ENCODE data around the gene VTI1B.
"Not testable (repeated sequence)": the region's sequence is repeated elsewhere in the genome, so short reads cannot be mapped to it uniquely, and the experiment has no call there.

Gene VTI1B

GRCh38 chr14:67627519-67627918, 46.9 kb downstream of the VTI1B start:
- no peak for DNase-seq (ENCODE audit: low spot score)

GRCh38 chr14:67626131-67626530, 48.3 kb downstream of the VTI1B start:
- not testable (repeated sequence) for DNase-seq (ENCODE audit: low spot score)

GRCh38 chr14:67623114-67623513, 51.3 kb downstream of the VTI1B start:
- no peak for DNase-seq (ENCODE audit: low spot score)

- DNase-seq (ENCODE audit: low spot score), result peak; percentile 76
These were observed 51.8 kb downstream of the VTI1B start for GRCh38 chr14:67622675-67623074.

GRCh38 chr14:67620217-67620785, 54.1 kb downstream of the VTI1B start:
- no peak for DNase-seq (ENCODE audit: low spot score)

GRCh38 chr14:67619446-67620216, 54.8 kb downstream of the VTI1B start, which contains the start of gene ARG2:
TSS of gene ARG2 (plus strand) at chr14:67619920. CDS start at chr14:67619978, 58 bp downstream.
- DNase-seq (ENCODE audit: low spot score), result peak; percentile 91

GRCh38 chr14:67618617-67619063, 55.8 kb downstream of the VTI1B start:
- DNase-seq (ENCODE audit: low spot score), result peak; percentile 57

GRCh38 chr14:67610491-67610890, 63.9 kb downstream of the VTI1B start:
- DNase-seq (ENCODE audit: low spot score), result no peak

- no peak for DNase-seq (ENCODE audit: low spot score)
These were observed 64.7 kb downstream of the VTI1B start for GRCh38 chr14:67609642-67610310.

- no peak for DNase-seq (ENCODE audit: low spot score)
These were observed 66.8 kb downstream of the VTI1B start for GRCh38 chr14:67607646-67608045.

- no peak for DNase-seq (ENCODE audit: low spot score)
These were observed 71.4 kb downstream of the VTI1B start for GRCh38 chr14:67602995-67603545.

- DNase-seq (ENCODE audit: low spot score), result no peak
These were observed 72.4 kb downstream of the VTI1B start for GRCh38 chr14:67602076-67602475.

- not testable (repeated sequence) for DNase-seq (ENCODE audit: low spot score)
These were observed 73.9 kb downstream of the VTI1B start for GRCh38 chr14:67600562-67600974.

- peak; percentile 91 for DNase-seq (ENCODE audit: low spot score)
These were observed 74.5 kb downstream of the VTI1B start, which contains the start of gene PIGH for GRCh38 chr14:67599698-67600561. TSS of gene PIGH (minus strand) at chr14:67600268. CDS start at chr14:67600203, 65 bp downstream.

Data from putamen (tissue), 1 donor.